Measurements from ENCODE around the gene B3GNT7. TPM values are rescaled to one million over a fixed set of nuclear protein-coding genes. Genes with fewer than 3 reads are reported as not detected.

Gene B3GNT7
- total RNA-seq, 1 experiment from 2014 or later: 8.9 TPM

GRCh38 chr2:231396058-231396821 is 730 bp downstream of the B3GNT7 start:
- Mint-ChIP-seq H3K27ac (ENCODE audit: unreplicated experiment) (peak overlapping the region; percentile 81), H3K9me3 (ENCODE audit: low read depth, unreplicated experiment) (no peaks in the 10 kb centered on the region), H3K27me3 (ENCODE audit: unreplicated experiment) (peaks cover 12% of the 10 kb centered on the region), H3K36me3 (ENCODE audit: insufficient read depth, unreplicated experiment) (peaks cover 28% of the 10 kb centered on the region), H3K4me3 (ENCODE audit: low read depth, unreplicated experiment) (peak overlapping the region; percentile 87), H3K4me1 (ENCODE audit: low read depth, unreplicated experiment) (peaks cover 34% of the 10 kb centered on the region)
- CTCF ChIA-PET: interaction anchor here (0.5 to 2.0 kb wide), 5 partner anchors 8 to 715 kb away, joined by 3 to 6 read pairs (median 4); no protein-coding TSS in a partner anchor
- TF ChIP-seq CTCF (IDR thresholded peaks at IDR 0.05; ENCODE audit: unreplicated experiment): no peak
- BruUV-seq (replicated peaks): no TSS peak
- no peak for DNase-seq
- intact Hi-C loops (cut with micrococcal nuclease; ENCODE audit: unreplicated experiment): no loop called here

DNA sequence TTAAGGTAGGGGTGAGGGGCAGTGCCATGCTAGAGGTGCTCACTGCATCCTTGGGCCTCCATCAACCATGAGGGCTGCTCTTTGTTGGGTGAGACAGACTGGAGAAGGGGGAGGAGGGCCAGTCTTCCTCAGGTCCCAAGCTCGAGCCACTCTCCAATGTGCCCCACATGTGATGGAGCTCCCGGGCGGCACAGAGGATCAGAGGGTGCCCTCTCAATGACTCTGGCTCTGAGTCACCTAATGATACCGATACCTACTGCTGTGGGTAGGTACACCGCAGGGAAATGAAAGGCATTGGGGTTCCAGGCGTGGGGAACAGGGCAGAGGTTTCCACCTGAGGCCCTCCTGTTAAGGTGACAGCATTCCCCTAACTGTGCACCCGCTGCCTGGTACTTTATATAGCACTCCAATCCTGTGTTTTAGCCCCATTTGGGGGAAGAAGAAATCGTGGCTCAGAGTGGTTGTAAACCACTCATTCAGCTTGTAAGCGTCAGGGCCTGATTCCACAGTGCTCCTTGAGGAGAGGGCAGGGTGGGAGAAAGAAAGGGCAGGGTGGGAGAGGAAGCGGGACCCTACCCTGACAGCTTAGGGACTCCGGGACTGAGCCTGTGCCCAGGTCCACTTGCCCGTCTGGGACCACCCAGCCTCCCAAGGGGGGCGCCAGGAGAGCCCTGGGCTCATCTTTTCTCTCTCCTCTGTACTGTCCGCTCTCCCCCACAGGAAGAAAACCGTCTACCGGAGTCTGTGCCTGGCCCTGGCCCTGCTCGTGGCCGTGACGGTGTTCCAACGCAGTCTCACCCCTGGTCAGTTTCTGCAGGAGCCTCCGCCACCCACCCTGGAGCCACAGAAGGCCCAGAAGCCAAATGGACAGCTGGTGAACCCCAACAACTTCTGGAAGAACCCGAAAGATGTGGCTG is 1.8 kb downstream of the B3GNT7 start:
- no peak for DNase-seq
- intact Hi-C loops (cut with micrococcal nuclease; ENCODE audit: unreplicated experiment): no loop called here
- Mint-ChIP-seq H3K4me1 (ENCODE audit: low read depth, unreplicated experiment) (peaks cover 36% of the 10 kb centered on the region), H3K27ac (ENCODE audit: unreplicated experiment) (peak overlapping the region; percentile 81), H3K27me3 (ENCODE audit: unreplicated experiment) (peaks cover 12% of the 10 kb centered on the region), H3K9me3 (ENCODE audit: low read depth, unreplicated experiment) (no peaks in the 10 kb centered on the region), H3K36me3 (ENCODE audit: insufficient read depth, unreplicated experiment) (peaks cover 28% of the 10 kb centered on the region), H3K4me3 (ENCODE audit: low read depth, unreplicated experiment) (peak overlapping the region; percentile 87)
- no peak for TF ChIP-seq CTCF (IDR thresholded peaks at IDR 0.05; ENCODE audit: unreplicated experiment)
- no TSS peak for BruUV-seq (replicated peaks)
- CTCF ChIA-PET: interaction anchor here (0.6 to 2.0 kb wide), 5 partner anchors 8 to 355 kb away, joined by 3 to 6 read pairs (median 3); no protein-coding TSS in a partner anchor

GRCh38 chr2:231397928-231398294 is 2.4 kb downstream of the B3GNT7 start:
- Mint-ChIP-seq H3K4me3 (ENCODE audit: low read depth, unreplicated experiment) (no peak overlapping the region), H3K4me1 (ENCODE audit: low read depth, unreplicated experiment) (peaks cover 43% of the 10 kb centered on the region), H3K36me3 (ENCODE audit: insufficient read depth, unreplicated experiment) (peaks cover 28% of the 10 kb centered on the region), H3K9me3 (ENCODE audit: low read depth, unreplicated experiment) (no peaks in the 10 kb centered on the region), H3K27ac (ENCODE audit: unreplicated experiment) (no peak overlapping the region), H3K27me3 (ENCODE audit: unreplicated experiment) (peaks cover 18% of the 10 kb centered on the region)
- intact Hi-C loops (cut with micrococcal nuclease; ENCODE audit: unreplicated experiment): no loop called here
- no TSS peak for BruUV-seq (replicated peaks)
- DNase-seq: no peak
- CTCF ChIA-PET: no interaction called here
- TF ChIP-seq CTCF (IDR thresholded peaks at IDR 0.05; ENCODE audit: unreplicated experiment): no peak

- no peak overlapping the region for H3K27ac Mint-ChIP-seq (ENCODE audit: unreplicated experiment)
- peaks cover 49% of the 10 kb centered on the region for H3K4me1 Mint-ChIP-seq (ENCODE audit: low read depth, unreplicated experiment)
- intact Hi-C loops (cut with micrococcal nuclease; ENCODE audit: unreplicated experiment): no loop called here
- no TSS peak for BruUV-seq (replicated peaks)
- H3K9me3 Mint-ChIP-seq (ENCODE audit: low read depth, unreplicated experiment): no peaks in the 10 kb centered on the region
- TF ChIP-seq CTCF (IDR thresholded peaks at IDR 0.05; ENCODE audit: unreplicated experiment): no peak
- DNase-seq: no peak
- H3K27me3 Mint-ChIP-seq (ENCODE audit: unreplicated experiment): peaks cover 23% of the 10 kb centered on the region
- no peak overlapping the region for H3K4me3 Mint-ChIP-seq (ENCODE audit: low read depth, unreplicated experiment)
- CTCF ChIA-PET: interaction anchor here (0.6 kb wide), 1 partner anchor 99 kb away, joined by 3 read pairs; no protein-coding TSS in a partner anchor
- H3K36me3 Mint-ChIP-seq (ENCODE audit: insufficient read depth, unreplicated experiment): peaks cover 28% of the 10 kb centered on the region
Observed at GRCh38 chr2:231398585-231398984, 3.1 kb downstream of the B3GNT7 start.
